ENCODE measurements around the gene DARS1. TPM values are rescaled to one million over a fixed set of nuclear protein-coding genes. Genes with fewer than 3 reads are reported as not detected.

Gene DARS1
- total and polyA plus RNA-seq, 2 experiments from 2014 or later, result 115 to 148 TPM

DNA sequence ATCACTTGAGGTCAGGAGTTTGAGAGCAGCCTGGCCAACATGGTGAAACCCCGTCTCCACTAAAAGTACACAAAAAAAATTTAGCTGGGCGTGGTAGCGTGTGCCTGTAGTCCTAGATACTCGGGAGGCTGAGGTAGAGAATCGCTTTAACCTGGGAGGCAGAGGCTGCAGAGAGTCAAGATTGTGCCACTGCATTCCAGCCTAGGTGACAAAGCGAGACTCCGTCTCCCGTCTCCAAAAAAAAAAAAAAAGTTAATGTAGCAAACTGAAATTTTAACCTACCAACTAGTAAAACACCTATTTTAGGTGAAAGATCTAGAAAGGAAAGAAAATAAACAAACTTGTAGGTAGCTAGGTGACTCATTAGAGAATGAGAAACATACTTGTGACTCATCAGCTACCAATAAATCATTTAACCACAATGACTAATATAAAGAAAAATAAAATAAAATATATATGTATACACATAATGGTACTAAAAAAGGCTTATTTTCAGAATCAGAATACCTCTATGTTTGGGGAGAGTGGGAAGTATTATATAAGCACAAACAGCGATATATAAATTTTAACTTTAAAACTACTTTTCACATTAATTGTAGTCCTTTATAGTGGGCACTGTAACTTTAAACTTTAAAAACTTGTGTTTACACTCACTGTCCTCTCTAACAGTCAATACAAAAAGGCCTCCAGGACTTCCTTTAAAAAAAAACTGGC, 36.6 kb downstream of the DARS1 start:
- Histone ChIP-seq H3K4me2 (no peak overlapping the region), H3K4me1 (ENCODE audit: insufficient read depth) (no peaks in the 10 kb centered on the region; the same call in 1 of the 2 replicates), H2AFZ (no peak overlapping the region), H3K79me2 (replicated peaks; ENCODE audit: insufficient read depth) (peaks cover 39% of the 10 kb centered on the region), H3K27me3 (ENCODE audit: insufficient read depth) (no peaks in the 10 kb centered on the region), H4K20me1 (replicated peaks; ENCODE audit: insufficient read depth) (no peaks in the 10 kb centered on the region; the same call in 1 of the 2 replicates), H3K4me3 (no peak overlapping the region), H3K9me2 (ENCODE audit: insufficient read depth) (no peaks in the 10 kb centered on the region), H3F3A (replicated peaks; ENCODE audit: low read depth) (no peaks in the 10 kb centered on the region), H3K36me3 (ENCODE audit: insufficient read depth) (no peaks in the 10 kb centered on the region), H3K27ac (ENCODE audit: low read depth) (no peak overlapping the region)
- TF ChIP-seq, protein P1, sequence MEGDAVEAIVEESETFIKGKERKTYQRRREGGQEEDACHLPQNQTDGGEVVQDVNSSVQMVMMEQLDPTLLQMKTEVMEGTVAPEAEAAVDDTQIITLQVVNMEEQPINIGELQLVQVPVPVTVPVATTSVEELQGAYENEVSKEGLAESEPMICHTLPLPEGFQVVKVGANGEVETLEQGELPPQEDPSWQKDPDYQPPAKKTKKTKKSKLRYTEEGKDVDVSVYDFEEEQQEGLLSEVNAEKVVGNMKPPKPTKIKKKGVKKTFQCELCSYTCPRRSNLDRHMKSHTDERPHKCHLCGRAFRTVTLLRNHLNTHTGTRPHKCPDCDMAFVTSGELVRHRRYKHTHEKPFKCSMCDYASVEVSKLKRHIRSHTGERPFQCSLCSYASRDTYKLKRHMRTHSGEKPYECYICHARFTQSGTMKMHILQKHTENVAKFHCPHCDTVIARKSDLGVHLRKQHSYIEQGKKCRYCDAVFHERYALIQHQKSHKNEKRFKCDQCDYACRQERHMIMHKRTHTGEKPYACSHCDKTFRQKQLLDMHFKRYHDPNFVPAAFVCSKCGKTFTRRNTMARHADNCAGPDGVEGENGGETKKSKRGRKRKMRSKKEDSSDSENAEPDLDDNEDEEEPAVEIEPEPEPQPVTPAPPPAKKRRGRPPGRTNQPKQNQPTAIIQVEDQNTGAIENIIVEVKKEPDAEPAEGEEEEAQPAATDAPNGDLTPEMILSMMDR (conservative IDR thresholded peaks at IDR 0.05; ENCODE audit: low read depth in 2 of 2), result no peak
- no peak for TF ChIP-seq STAT1 (IDR thresholded peaks at IDR 0.05; ENCODE audit: unreplicated experiment)
- no peak for TF ChIP-seq EZH2 (IDR thresholded peaks at IDR 0.05; ENCODE audit: low read depth, unreplicated experiment)
- no peak for TF ChIP-seq CREB1 (CRISPR knock-in tag; IDR thresholded peaks at IDR 0.05; ENCODE audit: low read depth)
- TF ChIP-seq, protein P2, sequence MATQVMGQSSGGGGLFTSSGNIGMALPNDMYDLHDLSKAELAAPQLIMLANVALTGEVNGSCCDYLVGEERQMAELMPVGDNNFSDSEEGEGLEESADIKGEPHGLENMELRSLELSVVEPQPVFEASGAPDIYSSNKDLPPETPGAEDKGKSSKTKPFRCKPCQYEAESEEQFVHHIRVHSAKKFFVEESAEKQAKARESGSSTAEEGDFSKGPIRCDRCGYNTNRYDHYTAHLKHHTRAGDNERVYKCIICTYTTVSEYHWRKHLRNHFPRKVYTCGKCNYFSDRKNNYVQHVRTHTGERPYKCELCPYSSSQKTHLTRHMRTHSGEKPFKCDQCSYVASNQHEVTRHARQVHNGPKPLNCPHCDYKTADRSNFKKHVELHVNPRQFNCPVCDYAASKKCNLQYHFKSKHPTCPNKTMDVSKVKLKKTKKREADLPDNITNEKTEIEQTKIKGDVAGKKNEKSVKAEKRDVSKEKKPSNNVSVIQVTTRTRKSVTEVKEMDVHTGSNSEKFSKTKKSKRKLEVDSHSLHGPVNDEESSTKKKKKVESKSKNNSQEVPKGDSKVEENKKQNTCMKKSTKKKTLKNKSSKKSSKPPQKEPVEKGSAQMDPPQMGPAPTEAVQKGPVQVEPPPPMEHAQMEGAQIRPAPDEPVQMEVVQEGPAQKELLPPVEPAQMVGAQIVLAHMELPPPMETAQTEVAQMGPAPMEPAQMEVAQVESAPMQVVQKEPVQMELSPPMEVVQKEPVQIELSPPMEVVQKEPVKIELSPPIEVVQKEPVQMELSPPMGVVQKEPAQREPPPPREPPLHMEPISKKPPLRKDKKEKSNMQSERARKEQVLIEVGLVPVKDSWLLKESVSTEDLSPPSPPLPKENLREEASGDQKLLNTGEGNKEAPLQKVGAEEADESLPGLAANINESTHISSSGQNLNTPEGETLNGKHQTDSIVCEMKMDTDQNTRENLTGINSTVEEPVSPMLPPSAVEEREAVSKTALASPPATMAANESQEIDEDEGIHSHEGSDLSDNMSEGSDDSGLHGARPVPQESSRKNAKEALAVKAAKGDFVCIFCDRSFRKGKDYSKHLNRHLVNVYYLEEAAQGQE (IDR thresholded peaks at IDR 0.05; ENCODE audit: unreplicated experiment), result no peak
- TF ChIP-seq, protein P3, sequence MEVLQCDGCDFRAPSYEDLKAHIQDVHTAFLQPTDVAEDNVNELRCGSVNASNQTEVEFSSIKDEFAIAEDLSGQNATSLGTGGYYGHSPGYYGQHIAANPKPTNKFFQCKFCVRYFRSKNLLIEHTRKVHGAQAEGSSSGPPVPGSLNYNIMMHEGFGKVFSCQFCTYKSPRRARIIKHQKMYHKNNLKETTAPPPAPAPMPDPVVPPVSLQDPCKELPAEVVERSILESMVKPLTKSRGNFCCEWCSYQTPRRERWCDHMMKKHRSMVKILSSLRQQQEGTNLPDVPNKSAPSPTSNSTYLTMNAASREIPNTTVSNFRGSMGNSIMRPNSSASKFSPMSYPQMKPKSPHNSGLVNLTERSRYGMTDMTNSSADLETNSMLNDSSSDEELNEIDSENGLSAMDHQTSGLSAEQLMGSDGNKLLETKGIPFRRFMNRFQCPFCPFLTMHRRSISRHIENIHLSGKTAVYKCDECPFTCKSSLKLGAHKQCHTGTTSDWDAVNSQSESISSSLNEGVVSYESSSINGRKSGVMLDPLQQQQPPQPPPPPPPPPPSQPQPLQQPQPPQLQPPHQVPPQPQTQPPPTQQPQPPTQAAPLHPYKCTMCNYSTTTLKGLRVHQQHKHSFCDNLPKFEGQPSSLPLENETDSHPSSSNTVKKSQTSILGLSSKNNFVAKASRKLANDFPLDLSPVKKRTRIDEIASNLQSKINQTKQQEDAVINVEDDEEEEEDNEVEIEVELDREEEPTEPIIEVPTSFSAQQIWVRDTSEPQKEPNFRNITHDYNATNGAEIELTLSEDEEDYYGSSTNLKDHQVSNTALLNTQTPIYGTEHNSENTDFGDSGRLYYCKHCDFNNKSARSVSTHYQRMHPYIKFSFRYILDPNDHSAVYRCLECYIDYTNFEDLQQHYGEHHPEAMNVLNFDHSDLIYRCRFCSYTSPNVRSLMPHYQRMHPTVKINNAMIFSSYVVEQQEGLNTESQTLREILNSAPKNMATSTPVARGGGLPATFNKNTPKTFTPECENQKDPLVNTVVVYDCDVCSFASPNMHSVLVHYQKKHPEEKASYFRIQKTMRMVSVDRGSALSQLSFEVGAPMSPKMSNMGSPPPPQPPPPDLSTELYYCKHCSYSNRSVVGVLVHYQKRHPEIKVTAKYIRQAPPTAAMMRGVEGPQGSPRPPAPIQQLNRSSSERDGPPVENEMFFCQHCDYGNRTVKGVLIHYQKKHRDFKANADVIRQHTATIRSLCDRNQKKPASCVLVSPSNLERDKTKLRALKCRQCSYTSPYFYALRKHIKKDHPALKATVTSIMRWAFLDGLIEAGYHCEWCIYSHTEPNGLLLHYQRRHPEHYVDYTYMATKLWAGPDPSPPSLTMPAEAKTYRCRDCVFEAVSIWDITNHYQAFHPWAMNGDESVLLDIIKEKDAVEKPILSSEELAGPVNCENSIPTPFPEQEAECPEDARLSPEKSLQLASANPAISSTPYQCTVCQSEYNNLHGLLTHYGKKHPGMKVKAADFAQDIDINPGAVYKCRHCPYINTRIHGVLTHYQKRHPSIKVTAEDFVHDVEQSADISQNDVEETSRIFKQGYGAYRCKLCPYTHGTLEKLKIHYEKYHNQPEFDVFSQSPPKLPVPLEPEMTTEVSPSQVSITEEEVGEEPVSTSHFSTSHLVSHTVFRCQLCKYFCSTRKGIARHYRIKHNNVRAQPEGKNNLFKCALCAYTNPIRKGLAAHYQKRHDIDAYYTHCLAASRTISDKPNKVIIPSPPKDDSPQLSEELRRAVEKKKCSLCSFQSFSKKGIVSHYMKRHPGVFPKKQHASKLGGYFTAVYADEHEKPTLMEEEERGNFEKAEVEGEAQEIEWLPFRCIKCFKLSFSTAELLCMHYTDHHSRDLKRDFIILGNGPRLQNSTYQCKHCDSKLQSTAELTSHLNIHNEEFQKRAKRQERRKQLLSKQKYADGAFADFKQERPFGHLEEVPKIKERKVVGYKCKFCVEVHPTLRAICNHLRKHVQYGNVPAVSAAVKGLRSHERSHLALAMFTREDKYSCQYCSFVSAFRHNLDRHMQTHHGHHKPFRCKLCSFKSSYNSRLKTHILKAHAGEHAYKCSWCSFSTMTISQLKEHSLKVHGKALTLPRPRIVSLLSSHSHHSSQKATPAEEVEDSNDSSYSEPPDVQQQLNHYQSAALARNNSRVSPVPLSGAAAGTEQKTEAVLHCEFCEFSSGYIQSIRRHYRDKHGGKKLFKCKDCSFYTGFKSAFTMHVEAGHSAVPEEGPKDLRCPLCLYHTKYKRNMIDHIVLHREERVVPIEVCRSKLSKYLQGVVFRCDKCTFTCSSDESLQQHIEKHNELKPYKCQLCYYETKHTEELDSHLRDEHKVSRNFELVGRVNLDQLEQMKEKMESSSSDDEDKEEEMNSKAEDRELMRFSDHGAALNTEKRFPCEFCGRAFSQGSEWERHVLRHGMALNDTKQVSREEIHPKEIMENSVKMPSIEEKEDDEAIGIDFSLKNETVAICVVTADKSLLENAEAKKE (CRISPR knock-in tag; IDR thresholded peaks at IDR 0.05), result no peak
- TF ChIP-seq JUNB (IDR thresholded peaks at IDR 0.05; ENCODE audit: unreplicated experiment), result no peak
- TF ChIP-seq NANOG (IDR thresholded peaks at IDR 0.05; ENCODE audit: borderline replicate concordance), result no peak
- TF ChIP-seq POLR2AphosphoS5 (IDR thresholded peaks at IDR 0.05; ENCODE audit: low read depth), result no peak
- Mint-ChIP-seq H3K9me3 (no peaks in the 10 kb centered on the region), H3K4me1 (peaks cover 5% of the 10 kb centered on the region; the same call in 2 of the 3 replicates), H3K4me3 (no peak overlapping the region), H3K36me3 (ENCODE audit: low read depth) (peaks cover 13% of the 10 kb centered on the region; the same call in 2 of the 3 replicates), H3K27me3 (ENCODE audit: insufficient read depth, low read depth, poor library complexity) (no peaks in the 10 kb centered on the region), H3K27ac (peak overlapping the region; percentile 5)
- no peak for DNase-seq (ENCODE audit: low spot score)
- ATAC-seq, result no peak

All from GM23338 (cell line).